Hippocampal formation (tissue), 2 donors: ENCODE results near the gene ITPR2.
A peak's percentile ranks its signal among the peaks of the same experiment; 100 is the strongest.
"Not testable (repeated sequence)": the region's sequence is repeated elsewhere in the genome, so short reads cannot be mapped to it uniquely, and the experiment has no call there.

Experiments used
- DNase-seq, 2 donors: peaks; one replicate each; lab custom pipeline; 2025; lab: John Stamatoyannopoulos, UW

The ITPR2 gene

DNA sequence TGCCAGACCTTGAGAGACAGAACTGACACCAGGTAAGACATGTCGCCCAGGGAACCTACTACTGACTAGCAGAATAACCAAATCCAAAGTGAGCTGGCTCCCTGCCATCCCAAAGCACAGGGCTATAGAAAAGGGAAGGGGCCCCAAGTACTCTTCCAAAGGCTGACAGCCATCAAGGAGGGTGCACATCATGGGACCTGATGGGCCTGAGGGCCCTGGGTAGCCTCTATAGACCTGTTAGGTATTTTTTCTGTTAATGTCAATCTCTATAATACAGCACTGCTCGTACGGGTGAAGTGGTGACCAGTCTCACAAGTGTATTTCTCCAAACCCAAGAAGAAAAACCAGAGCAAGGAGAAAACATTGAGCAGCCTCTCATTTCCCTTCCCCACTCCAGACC is 171.6 kb downstream of the ITPR2 start:
- DNase-seq: no peak

DNA sequence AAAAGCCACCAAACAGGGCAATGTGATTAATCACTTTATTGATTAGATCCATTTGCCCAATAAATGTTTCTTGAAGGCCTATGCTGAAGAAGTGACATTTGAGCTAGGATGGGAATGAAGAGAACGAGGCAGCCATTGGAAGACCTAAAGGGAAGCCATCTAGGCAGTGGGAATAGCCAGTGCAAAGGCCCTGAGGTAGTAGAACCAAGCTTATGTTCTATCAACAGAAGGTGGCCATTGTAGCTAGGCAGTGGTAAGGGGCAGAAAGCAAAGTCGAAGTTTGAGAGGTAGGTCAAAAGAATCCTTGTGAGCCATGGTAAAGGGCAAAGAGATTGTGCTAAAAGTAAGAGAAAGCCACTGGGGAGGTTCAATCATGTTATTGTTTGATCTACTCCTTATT is 173.1 kb downstream of the ITPR2 start:
- no peak for DNase-seq

DNA sequence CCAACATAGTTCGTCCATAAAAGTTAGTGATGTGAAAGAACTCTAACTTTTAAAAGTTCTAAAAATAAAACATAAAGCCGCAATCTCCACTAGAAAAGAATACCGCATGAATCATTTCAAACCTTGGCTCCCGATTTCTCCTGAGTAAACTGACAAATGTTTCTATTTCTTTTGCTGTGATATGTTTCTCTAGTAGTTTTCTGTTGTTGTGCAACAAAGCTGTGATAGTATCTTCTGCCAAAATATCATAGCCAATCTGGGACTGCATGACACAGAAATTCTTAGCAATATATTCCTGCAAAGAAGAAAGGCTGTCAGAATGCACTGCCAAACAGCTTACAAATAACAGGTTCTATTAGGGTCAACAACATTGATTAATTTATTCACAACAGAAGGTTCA is 174.0 kb downstream of the ITPR2 start:
- DNase-seq: no peak

DNA sequence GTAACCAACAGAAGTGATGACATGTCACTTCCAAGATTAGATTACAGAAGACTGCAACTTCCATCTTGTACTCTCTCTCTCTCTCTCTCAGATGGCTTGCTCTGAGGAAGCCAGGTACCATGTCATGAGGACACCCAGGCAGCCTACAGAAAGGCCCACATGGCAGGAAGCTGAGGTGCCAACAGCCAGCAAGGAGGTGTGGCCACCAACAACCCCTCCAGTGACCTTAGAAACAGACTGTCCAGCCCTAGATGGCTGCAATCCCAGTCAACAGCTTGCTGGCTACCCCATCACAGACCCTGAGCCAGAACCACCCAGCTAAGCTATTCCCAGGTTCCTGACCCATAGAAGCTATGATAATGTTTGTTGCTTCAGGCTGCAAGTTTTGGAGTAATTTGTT is 178.4 kb downstream of the ITPR2 start:
- DNase-seq: no peak

DNA sequence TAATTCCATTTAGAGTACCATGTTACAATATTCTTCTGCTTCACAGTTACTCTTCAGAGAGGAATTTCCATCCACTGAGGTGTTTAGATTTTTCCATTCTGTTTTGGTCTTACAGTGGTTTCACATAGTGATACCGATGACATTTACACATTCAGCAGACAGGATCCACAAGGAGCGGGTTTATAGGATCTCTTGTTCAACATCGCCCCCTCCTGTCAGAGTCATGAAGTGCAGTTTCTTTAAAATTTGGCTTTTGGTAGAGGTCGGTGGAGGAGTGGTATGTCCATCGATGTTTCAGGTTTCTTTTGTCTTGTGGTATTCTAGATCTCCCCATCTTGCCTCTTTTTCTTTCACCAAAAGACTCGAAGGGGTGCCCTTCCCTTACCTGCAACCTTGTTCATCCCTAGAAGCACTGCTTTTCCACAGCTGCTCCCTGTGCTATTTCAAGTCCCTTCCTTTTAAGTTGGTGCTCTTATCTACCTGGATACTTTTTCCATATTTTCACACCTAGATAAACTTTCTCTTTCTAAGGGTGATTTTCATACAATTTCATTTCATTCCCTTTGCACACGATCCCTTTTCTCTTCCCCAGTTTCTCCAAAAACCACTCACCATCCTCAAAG is 181.3 kb downstream of the ITPR2 start:
- DNase-seq: peak; percentile 56 to 58

DNA sequence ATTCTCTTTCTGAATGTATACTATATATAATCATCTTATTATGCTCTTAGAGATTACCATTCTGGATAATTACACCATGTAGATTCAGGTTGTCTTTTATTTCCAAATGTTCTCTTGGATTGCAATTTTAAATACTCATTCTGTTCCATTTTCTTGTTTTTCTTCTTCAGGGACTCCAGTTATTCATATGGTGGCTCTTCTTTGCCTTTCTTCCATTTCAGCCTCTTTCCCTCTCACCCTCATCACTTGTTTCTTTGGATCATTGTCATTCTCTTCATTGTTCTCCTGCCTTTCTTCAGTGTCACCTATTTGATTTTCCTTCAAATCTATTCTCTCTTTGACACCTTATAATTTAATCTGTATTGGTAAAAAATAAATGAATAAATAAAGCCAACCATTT is 182.0 kb downstream of the ITPR2 start:
- no peak for DNase-seq

DNA sequence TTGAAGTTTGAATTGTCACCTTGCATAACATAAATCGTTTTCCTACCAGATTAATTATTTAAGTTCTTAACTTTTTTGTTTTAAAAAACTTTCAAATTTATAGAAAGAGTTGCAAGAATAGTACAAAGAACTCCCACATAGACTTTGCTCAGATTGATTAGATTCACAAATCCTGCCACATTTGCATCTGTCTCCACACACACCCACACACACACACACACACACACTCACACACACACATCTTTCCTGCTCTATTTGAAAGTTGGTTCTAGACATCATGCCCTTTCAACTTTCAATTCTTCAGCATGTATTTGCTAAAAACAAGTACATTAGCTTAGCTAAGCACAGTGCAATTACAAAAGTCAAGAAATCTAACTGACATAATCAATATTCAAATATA is 184.0 kb downstream of the ITPR2 start:
- no peak for DNase-seq

DNA sequence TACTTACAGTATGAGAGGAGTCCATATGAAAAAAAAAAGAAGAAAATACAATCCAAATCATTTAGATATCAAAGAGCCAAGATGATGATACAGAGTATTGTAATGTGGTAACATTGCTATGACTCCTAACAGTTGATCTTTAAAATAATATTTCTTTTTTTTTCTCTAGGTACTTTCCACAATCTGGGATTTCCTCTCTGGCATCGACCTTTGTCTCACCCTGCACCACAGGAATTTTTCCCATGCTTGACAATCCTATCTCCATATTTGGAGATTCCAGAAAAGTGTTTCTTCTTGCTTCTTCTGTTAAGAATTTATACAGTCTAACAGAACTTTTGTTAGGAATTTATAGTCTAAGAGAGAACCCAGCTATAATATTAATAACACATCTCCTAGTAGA is 184.4 kb downstream of the ITPR2 start:
- DNase-seq: no peak

DNA sequence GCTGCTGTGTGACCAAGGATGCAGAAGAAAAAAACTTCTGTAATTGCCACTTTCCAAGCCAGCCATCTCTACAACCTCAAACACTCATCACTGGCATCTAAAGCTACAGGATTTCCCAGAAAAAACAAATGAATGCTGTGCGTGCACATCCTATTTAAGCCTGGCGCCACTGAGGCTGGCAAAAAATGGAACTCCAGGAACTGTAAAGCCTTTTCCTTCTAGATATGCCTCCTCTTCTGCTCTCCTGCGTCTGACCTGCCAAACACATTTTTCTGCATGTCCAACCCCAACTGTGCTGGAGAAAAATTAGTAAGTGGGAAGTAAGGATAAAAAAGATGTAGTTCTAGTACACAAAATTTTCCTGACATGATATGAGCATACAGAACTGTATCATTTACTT is 184.9 kb downstream of the ITPR2 start:
- DNase-seq: no peak

DNA sequence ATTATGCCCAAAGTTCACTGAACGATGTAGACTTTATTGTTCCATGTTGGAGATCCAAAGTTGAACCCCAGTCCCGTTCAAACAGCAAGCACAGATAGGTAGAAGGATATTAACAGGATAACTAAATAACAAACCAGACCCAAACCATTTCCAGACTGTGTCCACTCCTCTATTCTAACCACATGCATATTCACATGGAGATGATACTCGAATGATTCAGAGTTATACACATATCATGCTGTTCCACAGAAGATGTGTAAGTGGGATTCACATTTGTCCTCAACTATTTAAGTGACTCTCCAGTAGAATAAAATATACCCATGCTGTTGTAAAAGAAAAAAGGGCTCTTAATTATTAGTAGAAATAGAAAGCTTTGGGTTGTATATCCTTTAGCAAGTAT is 185.9 kb downstream of the ITPR2 start:
- no peak for DNase-seq

DNA sequence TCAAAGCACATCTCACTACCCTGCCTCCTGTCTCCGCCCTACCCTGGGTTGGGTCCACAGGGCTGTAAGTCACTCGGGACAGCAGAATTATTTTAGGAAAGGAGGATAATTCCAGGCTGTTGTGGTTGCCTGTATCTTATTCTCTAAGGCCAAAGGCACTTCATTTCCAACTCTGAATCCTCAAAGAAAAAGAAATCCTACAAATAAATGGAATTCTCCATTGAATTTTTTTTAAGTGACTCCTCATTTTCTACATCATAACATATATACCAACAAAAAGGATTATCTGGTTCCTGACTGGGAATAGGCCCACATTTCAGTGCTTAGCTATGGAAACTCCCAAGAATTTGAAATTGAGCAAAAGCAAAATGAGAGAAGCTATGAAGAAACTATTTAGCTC is 186.4 kb downstream of the ITPR2 start:
- no peak for DNase-seq

DNA sequence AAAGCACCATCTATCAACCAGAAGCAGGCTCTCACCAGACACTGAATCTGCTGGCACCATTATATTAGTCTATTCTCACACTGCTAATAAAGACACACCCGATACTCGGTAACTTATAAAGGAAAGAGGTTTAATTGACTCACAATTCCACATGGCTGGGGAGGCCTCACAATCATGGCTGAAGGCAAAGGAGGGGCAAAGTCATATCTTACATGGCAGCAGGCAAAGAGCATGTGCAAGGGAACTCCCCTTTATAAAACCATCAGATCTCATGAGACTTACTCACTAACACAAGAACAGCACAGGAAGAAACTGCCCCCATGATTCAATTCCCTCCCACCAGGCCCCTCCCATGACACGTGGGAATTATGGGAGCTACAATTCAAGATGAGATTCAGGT is 188.6 kb downstream of the ITPR2 start:
- not testable (repeated sequence) for DNase-seq

DNA sequence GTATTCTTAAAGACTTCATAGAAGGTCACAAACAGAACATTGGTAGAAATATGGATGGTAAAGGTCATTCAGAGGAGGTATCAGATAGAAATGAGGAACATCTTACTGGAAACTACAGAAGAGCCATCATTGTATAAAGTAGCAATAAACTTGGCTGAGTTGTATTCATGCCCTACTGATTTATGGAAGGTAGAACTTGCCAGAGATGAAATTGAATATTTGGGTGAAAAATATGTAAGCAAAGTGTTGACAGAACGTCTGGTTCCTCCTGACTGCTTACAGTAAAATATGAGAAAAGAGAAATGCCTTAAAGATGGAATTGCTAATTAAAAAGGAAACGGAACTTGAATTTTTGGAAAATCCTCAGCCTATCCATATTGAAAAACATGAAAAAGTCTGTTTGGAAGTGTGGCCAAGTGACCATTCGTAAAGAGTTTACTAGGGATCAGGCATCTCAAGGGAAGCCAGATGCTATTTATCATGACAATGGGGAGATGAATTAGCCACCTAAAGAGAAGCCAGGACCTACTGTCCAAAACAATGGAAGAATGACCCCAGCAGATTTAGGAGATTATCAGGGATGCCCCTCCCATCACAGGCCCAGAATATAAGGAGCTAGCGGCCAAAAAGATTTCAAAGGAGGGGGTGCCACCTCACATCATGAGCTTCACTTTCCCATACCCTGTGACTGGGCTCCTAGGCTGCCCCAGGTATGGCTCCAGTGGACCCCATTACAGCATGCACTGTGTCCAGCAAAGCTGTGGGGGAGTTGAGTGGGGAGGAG is 189.3 kb downstream of the ITPR2 start:
- no peak for DNase-seq

DNA sequence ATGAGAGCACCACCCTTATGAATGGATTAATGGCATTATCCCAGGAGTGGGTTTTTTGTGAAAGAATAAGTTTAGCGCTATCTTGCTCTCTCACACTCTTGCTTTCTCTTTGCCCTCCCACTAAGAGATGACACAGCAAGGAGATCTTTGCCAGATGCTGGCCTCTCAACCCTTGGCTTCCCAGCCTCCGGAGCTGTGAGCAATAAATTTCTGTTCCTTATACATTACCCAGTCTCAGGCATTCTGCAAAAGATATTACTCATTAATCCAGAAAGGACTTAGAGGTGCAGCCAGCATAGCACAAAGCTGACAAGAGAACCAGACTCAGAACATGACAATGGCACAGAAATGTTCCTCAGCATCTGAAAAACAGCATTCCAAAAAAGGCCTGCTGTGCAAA is 190.6 kb downstream of the ITPR2 start:
- DNase-seq: no peak

DNA sequence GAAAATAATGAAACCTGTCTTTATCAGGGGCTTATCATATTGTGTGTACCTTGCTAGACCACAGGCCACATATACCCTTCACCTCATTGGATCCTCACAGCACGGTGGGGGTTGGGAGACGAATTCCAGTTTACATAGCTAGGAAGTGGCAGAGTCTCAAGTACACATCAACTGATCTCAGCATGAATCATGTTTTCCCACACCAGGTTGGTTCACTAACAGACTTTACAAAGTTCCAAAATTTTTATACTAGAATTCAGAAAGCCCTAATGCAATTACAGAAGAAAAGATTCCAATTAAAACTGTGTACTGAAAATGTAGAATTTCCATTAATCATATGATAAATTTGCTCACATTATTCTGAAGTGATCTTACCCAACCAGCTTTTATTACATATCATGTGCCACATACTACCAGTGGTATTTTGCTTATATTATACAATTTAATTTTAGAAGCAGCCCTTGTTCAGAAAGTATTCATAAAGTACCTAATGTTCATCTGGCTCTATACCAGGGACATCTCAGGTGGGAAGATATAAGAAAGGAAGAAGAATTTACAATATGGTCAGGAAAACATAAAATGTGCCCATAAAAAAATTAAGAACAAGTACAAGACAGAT is 196.2 kb downstream of the ITPR2 start:
- no peak for DNase-seq

DNA sequence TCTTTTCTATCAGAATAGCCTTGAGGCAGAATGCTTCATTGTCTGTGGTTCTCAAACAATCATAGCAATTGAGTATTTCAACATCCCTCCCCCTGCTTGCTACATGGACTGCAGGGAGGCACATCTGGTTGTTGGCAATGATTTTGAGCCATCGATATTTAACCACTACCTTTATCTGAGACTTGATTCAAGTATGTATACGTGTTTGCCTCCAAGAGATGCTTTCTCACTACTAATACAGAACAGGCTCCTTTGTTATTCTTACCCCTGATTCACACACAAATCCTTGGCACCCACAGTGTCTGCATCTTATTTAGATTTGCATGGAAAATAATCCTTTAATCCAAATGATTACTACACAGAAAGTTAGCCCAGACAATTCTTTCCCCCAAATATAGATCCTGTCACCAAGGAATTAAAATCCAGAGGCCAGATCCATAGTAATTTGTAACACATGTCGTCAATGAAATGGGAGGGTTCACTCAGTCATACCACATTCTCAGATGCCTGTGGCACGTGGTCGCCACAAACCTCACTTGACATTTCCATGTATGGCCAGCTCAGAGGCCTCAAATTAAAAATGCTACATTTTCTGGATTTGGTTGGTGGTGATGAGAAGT is 199.3 kb downstream of the ITPR2 start:
- peak in 1 of 2 donors; percentile 81 for DNase-seq

DNA sequence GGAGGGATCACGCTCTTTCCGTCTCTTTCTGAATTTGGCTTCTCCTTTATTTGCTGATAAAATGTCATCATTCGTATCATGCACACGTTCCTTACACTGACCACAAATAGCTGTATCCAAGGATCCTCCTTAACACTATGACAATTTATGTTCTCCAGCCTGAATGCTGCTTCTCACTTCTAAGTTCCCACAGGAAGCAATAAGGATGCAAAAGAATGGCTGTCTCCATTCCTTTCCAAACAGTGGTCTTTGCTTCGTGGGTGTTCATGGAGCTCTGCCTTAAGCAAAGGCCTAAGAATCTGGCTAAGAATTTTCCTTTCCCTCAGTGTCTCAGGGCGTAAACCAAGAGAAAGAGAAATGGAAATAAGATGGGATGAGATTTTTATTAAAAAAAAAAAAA is 200.2 kb downstream of the ITPR2 start:
- no peak for DNase-seq

DNA sequence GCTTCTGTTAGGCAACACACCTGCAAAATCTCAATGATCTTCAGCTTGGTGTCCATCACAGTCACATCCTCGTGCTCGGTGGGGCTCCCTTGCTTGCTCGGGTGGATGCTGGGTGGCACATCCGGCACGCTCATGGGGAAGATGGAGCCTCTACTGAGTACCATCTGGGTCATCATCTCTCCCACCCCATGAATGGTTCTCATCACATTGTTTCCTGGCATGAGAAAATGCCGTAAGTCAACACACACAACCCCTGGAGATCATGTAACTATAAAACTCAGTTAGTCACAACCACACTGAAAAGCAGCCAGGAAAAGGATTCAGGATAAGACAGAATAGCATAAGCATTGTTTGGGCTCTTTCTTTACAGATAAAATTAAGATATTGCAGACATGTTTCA is 201.1 kb downstream of the ITPR2 start:
- no peak for DNase-seq

DNA sequence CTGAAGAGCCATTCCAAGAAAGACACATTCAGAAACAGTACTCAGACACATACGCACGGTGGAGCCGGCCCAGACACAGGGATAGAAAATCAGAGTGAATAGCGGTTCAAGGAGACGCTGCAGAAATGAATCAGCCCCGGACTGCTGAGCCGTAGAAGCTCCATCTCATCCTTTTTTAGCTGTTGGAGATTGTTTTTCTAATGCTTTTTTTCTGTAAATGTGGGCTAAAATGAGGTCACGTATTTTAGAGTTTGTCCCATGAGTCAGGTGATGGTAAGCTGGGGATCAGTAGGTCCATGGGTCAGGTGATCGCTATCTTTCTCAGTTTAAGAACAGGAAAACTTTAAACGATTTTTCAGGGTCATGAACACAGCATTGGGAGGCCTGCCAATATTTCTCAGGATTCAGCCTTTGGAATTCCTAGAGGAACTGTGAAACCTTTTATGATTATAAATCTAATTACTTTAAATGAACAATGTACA is 202.4 kb downstream of the ITPR2 start:
- no peak for DNase-seq

DNA sequence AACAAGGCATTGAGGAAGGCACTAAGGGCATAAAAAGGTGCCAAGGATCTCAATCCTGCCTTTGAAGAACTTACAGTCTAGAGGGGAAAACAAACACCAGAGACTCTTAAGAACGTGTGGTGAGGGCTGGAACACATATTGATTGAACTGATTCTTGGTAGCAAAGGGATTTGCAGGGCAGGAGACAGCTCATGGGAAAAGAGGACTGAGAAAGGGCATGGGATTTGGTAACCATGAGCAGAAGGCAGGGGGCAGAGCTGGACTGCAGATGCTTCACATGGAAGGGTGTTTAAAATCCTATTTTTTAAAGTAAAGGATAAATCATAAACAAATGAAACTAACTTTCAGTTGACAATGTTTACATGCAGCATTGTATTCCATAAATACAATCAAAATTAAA is 203.1 kb downstream of the ITPR2 start:
- DNase-seq: peak; percentile 32 to 46

DNA sequence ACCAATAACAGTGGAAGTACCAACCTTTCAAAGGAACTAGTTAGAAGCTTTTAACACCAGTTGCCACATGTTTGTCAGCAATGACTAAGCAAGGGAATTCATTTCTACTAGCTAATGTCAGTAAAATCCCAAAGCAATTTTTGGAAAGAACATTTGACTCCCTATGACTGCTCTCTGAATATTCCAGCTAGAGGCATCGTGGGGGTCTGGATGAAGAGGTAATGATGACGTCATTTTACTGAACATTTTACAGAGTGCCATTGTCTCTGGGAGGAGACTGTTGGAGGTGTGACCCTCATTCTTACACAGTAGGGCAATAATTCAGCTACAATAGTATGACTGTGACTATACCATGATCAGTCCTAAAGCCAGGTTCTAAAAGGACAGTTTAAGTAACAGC is 204.8 kb downstream of the ITPR2 start:
- DNase-seq: no peak

DNA sequence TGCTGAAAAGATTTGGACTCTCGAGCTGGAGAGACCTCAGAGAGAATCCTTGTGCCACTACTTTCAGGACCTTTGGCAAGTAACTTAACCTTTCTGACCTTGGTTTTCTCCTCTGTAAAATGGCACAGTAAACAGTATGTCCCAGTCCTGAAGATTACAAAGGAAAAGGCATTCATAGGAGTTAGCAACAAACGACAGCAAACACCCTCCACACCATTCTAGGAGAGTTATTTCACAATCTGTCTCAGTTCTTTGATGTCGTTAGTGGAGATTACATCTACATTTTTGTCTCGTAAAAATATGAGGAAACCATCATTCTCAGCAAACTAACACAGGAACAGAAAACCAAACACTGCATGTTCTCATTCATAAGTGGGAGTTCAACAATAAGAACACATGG is 205.7 kb downstream of the ITPR2 start:
- DNase-seq: no peak

DNA sequence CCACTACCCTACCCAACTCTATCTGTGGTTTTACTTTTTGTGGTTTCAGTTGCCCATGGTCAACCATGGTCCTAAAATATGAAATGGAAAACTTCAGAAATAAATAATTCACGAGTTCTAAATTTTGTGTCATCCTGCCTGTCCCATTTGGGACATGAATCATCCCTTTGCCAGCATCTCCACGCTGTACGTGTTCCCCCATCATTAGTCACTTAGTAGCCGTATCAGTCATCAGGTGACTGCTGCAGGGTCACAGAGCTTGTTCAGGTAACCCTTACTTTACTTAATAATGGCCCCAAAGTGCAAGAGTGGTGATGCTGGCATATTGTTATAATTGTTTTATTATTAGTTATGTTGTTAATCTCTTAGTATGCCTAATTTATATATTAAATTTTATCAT is 209.9 kb downstream of the ITPR2 start:
- DNase-seq: no peak
